ENCODE measurements around the gene METTL26. TPM values are rescaled to one million over a fixed set of nuclear protein-coding genes. Genes with fewer than 3 reads are reported as not detected.

The METTL26 gene
- polyA plus RNA-seq, 3 donors, result 57.1 to 80.9 (median 70.4) TPM

GRCh38 chr16:670485-671352 is 34.6 kb upstream of the METTL26 start:
- peaks cover 48 to 50% of the 10 kb centered on the region in 2 donors for H3K36me3 ChIP-seq (replicated peaks in 1 of 2; ENCODE audit: control insufficient read depth in 1 of 2, insufficient read depth in 2 of 2, low read length in 2 of 2)
- no peak overlapping the region for H3K4me2 ChIP-seq (replicated peaks; ENCODE audit: extremely low read depth, low read length, poor library complexity, severe bottlenecking)
- H2AFZ ChIP-seq (ENCODE audit: insufficient read depth, low read depth, low read length, poor library complexity, severe bottlenecking), result no peak overlapping the region
- H3K4me1 Mint-ChIP-seq, result peaks cover 17% of the 10 kb centered on the region
- H3K27ac ChIP-seq (ENCODE audit: low read depth in 1 of 2, low read length in 2 of 2), result no peak overlapping the region
- H4K20me1 ChIP-seq (ENCODE audit: insufficient read depth, low read length), result peaks cover 60% of the 10 kb centered on the region
- no peaks in the 10 kb centered on the region for H3K9me3 ChIP-seq (replicated peaks in 1 of 2; ENCODE audit: control insufficient read depth in 1 of 2, insufficient read depth in 1 of 2, low read length in 2 of 2)
- peaks cover 24 to 31% of the 10 kb centered on the region in 2 donors for H3K4me1 ChIP-seq (ENCODE audit: control insufficient read depth in 1 of 2, insufficient read depth in 2 of 2, low read length in 2 of 2)
- peaks cover 20% of the 10 kb centered on the region for H3K79me2 ChIP-seq (ENCODE audit: insufficient read depth, low read length)
- TF ChIP-seq CTCF (IDR thresholded peaks at IDR 0.05), result no peak
- H3K27me3 Mint-ChIP-seq (ENCODE audit: low read depth in 3 of 3), result peaks cover 9 to 14% (median 10%) of the 10 kb centered on the region in 3 donors
- H3K4me3 Mint-ChIP-seq, result no peak overlapping the region
- H3K4me3 ChIP-seq (replicated peaks in 1 of 3; ENCODE audit: low read depth in 2 of 3, low read length in 3 of 3), result no peak overlapping the region
- intact Hi-C loops (cut with micrococcal nuclease), result no loop called here
- peaks cover 0 to 10% of the 10 kb centered on the region in 2 donors for H3K27me3 ChIP-seq (ENCODE audit: control insufficient read depth in 2 of 2, insufficient read depth in 2 of 2, low read length in 2 of 2)
- H3K27ac Mint-ChIP-seq, result no peak overlapping the region
- DNase-seq, result no peak
- WGBS (ENCODE audit: insufficient coverage), result 95% methylated on average over 47 of the region's 52 CpGs
- H3K9ac ChIP-seq (ENCODE audit: insufficient read depth, low read length, poor library complexity, severe bottlenecking), result no peak overlapping the region
- H3K36me3 Mint-ChIP-seq, result peaks cover 30 to 47% of the 10 kb centered on the region in 2 donors
- peaks cover 0 to 5% (median 0%) of the 10 kb centered on the region in 7 donors for H3K9me3 Mint-ChIP-seq

DNA sequence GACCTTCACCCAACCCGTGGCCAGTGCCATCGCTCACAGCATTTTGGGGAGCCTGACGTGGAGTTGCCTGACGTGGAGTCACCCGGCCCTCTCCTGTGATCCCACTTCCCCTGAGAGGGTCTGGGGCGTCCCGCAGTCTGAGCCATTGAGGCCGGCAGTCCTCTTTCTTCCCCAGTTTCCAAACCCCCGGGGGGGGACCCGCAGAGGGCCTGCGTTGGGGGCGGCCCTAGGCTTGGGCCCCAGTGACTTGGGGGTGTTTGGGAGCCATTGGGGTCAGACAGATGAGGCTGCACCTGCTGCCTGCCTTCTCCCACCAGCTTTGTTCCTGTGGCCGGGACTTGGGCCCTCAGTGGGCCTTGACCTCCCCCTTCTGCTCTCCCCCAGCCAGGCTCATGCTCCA is 33.6 kb upstream of the METTL26 start:
- Histone ChIP-seq H4K20me1 (ENCODE audit: insufficient read depth, low read length) (peaks cover 53% of the 10 kb centered on the region), H3K36me3 (replicated peaks in 1 of 2; ENCODE audit: control insufficient read depth in 1 of 2, insufficient read depth in 2 of 2, low read length in 2 of 2) (peaks cover 48 to 50% of the 10 kb centered on the region in 2 donors), H3K9ac (ENCODE audit: insufficient read depth, low read length, poor library complexity, severe bottlenecking) (no peak overlapping the region), H3K79me2 (ENCODE audit: insufficient read depth, low read length) (peaks cover 20% of the 10 kb centered on the region), H3K27me3 (ENCODE audit: control insufficient read depth in 2 of 2, insufficient read depth in 2 of 2, low read length in 2 of 2) (peaks cover 0 to 1% of the 10 kb centered on the region in 2 donors), H3K27ac (ENCODE audit: low read depth in 1 of 2, low read length in 2 of 2) (no peak overlapping the region), H2AFZ (ENCODE audit: insufficient read depth, low read depth, low read length, poor library complexity, severe bottlenecking) (no peak overlapping the region), H3K4me1 (ENCODE audit: control insufficient read depth in 1 of 2, insufficient read depth in 2 of 2, low read length in 2 of 2) (peaks cover 17 to 23% of the 10 kb centered on the region in 2 donors), H3K9me3 (replicated peaks in 1 of 2; ENCODE audit: control insufficient read depth in 1 of 2, insufficient read depth in 1 of 2, low read length in 2 of 2) (no peaks in the 10 kb centered on the region), H3K4me2 (replicated peaks; ENCODE audit: extremely low read depth, low read length, poor library complexity, severe bottlenecking) (no peak overlapping the region), H3K4me3 (replicated peaks in 1 of 3; ENCODE audit: low read depth in 2 of 3, low read length in 3 of 3) (no peak overlapping the region)
- Mint-ChIP-seq H3K9me3 (no peaks in the 10 kb centered on the region), H3K27me3 (ENCODE audit: low read depth in 3 of 3) (peaks cover 2 to 5% (median 3%) of the 10 kb centered on the region in 3 donors), H3K4me3 (no peak overlapping the region), H3K27ac (peak overlapping the region in 1 of 7 donors; percentile 27), H3K4me1 (peaks cover 10% of the 10 kb centered on the region), H3K36me3 (peaks cover 30 to 47% of the 10 kb centered on the region in 2 donors)
- 98% methylated on average over 12 of the region's 13 CpGs for WGBS (ENCODE audit: insufficient coverage)
- TF ChIP-seq CTCF (IDR thresholded peaks at IDR 0.05), result no peak
- intact Hi-C loops (cut with micrococcal nuclease), result no loop called here
- no peak for DNase-seq

Data from CD14-positive monocyte (primary cell).